ENCODE results near the gene RABEP2.
A peak's percentile ranks its signal among the peaks of the same experiment; 100 is the strongest.
"Not testable (repeated sequence)": the region's sequence is repeated elsewhere in the genome, so short reads cannot be mapped to it uniquely, and the experiment has no call there.

Gene RABEP2, protein sequence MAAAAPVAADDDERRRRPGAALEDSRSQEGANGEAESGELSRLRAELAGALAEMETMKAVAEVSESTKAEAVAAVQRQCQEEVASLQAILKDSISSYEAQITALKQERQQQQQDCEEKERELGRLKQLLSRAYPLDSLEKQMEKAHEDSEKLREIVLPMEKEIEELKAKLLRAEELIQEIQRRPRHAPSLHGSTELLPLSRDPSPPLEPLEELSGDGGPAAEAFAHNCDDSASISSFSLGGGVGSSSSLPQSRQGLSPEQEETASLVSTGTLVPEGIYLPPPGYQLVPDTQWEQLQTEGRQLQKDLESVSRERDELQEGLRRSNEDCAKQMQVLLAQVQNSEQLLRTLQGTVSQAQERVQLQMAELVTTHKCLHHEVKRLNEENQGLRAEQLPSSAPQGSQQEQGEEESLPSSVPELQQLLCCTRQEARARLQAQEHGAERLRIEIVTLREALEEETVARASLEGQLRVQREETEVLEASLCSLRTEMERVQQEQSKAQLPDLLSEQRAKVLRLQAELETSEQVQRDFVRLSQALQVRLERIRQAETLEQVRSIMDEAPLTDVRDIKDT

GRCh38 chr16:28924762-28925385 is at the start of gene RABEP2:
TSS of gene RABEP2 (minus strand) at chr16:28925238. CDS start at chr16:28925163, 75 bp downstream.
- DNase-seq: peak; percentile 94

DNA sequence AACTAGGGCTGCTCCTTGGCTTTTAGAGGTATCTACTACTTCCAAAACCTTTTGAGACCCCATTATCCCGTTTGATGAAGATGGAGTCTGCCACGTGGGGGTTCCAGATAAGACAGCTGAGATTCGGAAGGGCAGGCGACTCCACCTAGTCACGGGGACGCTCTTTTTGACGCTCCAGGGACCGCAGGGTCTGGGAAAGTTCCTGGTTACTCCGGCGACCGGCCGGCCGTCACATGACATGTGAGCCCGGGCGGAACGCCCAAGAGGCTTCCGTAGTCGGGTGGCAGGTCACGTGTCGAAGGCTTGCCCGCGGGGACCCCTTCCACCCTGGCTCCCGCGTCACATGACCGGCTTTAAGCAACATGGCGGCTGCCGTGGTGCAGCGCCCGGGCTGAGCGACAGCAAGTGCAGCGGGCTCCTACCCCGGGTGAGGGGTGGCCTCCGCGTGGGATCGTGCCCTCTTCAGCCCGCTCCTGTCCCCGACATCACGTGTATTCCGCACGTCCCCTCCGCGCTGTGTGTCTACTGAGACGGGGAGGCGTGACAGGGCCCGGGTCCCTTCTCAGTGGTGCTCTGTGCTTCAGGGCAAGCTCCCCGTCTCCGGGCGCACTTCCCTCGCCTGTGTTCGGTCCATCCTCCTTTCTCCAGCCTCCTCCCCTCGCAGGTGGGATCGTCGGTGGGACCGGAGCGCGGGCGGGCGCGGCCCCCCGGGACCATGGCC is 49.6 kb upstream of the RABEP2 start, which contains the start of gene SPNS1:
Gene SPNS1 (plus strand): TSS at position 342 of the 721 bp plus-strand sequence. CDS start 374 bp downstream, at position 716.
- DNase-seq: peak; percentile 67

- DNase-seq: peak; percentile 1
These were observed 49.0 kb upstream of the RABEP2 start for GRCh38 chr16:28974007-28974436.

DNA sequence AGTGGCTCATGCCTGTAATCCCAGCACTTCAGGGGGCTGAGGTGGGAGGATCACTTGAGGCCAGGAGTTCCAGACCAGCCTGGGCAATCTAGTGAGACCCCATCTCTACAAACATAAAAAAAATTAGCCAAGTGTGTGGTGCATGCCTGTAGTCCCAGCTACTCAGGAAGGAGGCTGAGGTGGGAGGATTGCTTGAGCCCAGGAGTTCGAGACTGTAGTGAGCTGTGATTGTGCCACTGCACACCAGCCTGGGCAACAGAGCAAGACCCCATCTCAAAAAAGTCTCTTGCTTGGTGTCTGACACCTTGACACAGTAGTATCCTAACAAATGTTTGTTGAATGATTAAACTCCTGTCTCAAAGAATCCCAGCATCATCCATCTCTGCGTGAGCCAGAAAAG is 44.7 kb upstream of the RABEP2 start:
- DNase-seq: not testable (repeated sequence)

- DNase-seq: no peak
These were observed 42.1 kb upstream of the RABEP2 start for GRCh38 chr16:28967156-28967555.

DNA sequence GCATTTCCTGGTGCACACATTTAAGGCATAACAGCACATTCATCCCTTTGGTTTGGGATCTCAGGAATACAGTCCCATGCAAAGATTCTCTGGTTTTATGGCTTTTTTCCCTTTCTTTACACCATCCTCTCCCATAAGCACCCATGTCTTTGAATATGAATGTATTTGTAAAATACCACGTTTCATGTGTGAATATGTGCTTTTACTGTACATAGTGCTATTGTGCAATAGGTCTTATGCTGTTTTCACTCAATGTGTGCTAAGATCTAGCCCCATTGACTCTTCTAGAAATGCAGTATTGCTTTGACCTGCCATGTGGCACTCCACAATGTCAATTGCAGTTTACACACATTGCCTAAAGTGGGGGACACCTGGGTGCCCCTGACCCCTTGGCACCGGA is 39.5 kb upstream of the RABEP2 start:
- no peak for DNase-seq

DNA sequence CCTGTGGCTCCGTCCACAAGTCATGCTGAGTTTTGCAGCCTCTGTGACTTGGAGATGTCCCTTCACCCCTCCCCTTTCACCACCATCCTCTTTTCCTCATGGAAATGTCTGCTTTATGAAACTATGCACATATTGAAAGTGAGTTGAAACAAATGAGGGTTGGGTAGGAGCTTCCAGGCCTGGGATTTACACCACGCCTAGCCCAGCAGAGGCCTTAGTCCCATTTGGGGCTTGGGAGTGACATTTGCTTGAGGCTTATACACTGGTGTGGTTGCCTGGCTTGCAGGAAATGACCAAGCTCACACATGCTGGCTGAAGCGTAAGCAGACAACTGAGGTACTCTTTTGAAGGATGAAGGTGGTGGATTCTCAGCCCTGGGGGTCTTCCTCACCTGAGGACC is 39.0 kb upstream of the RABEP2 start:
- DNase-seq: no peak

GRCh38 chr16:28958836-28959235 is 33.8 kb upstream of the RABEP2 start:
- no peak for DNase-seq

- no peak for DNase-seq
These were observed 33.2 kb upstream of the RABEP2 start for GRCh38 chr16:28958216-28958615.

GRCh38 chr16:28951410-28951943 is 26.4 kb upstream of the RABEP2 start:
- no peak for DNase-seq

- DNase-seq: peak; percentile 98
These were observed 25.8 kb upstream of the RABEP2 start, which contains the start of gene NFATC2IP for GRCh38 chr16:28950648-28951409. TSS of gene NFATC2IP (plus strand) at chr16:28950937. CDS start at chr16:28951012, 75 bp downstream.

- no peak for DNase-seq
These were observed 21.6 kb upstream of the RABEP2 start for GRCh38 chr16:28946681-28947080.

GRCh38 chr16:28943281-28943680 is 18.2 kb upstream of the RABEP2 start:
- no peak for DNase-seq

DNA sequence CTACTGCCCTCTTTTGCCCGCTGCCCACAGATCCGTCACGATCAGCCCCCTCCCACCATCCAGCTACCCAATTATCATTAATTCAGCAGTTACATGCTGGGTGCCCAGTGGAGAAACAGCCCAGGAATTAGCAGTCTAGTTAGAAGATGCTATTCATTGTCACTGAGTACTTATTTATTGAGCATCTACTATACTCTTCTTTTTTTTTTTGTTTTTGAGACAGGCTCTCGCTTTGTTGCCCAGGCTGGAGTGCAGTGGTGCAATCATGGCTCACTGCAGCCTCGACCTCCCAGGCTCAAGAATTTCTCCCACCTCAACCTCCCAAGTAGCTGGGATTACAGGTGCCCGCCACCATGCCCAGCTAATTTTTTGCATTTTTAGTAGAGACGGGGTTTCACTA is 14.8 kb upstream of the RABEP2 start:
- DNase-seq: not testable (repeated sequence)

DNA sequence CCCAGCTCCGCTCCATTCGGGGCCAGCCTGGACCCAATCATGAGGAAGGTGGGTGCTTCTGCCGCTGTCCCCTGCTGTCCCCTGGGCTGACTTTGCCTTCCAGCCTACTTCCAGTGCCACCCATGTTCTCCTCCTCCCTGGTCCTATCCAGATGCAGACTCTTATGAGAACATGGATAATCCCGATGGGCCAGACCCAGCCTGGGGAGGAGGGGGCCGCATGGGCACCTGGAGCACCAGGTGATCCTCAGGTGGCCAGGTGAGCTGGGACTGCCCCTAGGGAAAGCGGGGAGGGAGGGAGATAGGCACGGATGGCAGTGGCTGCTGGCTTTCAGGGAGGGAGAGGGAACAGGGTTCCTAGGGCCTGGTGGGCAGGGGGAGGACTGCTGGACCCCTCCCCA is 13.7 kb upstream of the RABEP2 start:
- no peak for DNase-seq

DNA sequence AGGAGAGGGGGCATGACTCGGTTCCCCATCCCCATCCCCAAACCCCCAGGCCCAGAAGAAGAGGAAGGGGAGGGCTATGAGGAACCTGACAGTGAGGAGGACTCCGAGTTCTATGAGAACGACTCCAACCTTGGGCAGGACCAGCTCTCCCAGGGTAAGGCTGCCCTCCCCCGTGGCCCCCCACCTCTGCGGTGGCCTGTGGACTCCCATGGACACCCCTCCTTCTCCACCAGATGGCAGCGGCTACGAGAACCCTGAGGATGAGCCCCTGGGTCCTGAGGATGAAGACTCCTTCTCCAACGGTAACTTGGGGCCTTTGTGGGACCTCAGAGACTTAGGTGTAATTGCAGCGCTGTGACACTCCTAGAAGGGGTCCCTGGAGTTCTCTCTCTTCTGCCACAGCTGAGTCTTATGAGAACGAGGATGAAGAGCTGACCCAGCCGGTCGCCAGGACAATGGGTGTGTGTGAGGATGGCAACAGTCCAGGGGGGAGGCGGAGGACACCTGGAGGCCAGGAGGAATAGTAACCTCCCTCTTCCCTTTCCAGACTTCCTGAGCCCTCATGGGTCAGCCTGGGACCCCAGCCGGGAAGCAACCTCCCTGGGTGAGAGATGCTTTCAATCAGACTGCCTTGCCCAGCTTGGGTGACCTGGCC is 12.3 kb upstream of the RABEP2 start:
- DNase-seq: no peak

DNA sequence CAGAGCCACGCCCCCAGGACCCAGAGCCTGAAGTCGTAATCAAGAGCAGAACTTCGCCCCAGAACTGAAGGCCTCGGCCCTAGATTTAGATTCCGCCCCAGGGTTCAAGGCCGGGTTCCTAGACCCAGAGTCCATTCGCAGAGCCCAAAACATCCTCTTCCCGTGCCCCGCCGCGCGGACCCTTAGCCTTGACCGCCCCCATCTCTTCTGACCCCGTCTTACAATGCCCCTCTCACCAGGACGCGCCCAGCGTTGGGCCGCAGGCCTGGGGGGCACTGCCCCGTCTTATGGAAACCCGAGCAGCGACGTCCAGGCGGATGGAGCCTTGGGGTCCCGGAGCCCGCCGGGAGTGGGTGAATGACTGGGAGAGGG is 11.7 kb upstream of the RABEP2 start:
- no peak for DNase-seq

- DNase-seq: peak; percentile 70
These were observed 11.1 kb upstream of the RABEP2 start for GRCh38 chr16:28935924-28936783.

GRCh38 chr16:28935346-28935745 is 10.3 kb upstream of the RABEP2 start:
- DNase-seq: no peak

DNA sequence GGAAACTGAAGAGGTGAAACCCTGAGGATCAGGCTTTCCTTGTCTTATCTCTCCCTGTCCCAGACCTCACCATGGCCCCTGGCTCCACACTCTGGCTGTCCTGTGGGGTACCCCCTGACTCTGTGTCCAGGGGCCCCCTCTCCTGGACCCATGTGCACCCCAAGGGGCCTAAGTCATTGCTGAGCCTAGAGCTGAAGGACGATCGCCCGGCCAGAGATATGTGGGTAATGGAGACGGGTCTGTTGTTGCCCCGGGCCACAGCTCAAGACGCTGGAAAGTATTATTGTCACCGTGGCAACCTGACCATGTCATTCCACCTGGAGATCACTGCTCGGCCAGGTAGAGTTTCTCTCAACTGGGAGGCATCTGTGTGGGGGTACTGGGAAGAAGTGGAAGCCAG is 8.1 kb upstream of the RABEP2 start:
- no peak for DNase-seq
